Left cardiac atrium (tissue), 4 donors: ENCODE results near the gene COL27A1. TPM values are rescaled to one million over a fixed set of nuclear protein-coding genes. Genes with fewer than 3 reads are reported as not detected.
A peak's percentile ranks its signal among the peaks of the same experiment; 100 is the strongest.

Source experiments
- ATAC-seq, 2 donors: fragments of 200-7000 bp; cut with Tn5 transposase; one replicate each; pipeline ENCODE4 v1.9.1; 2020; ENCODE audit warnings: mild to moderate bottlenecking in 2 of 2, moderate library complexity in 2 of 2
- DNase-seq: peaks from one replicate; pipeline ENCODE4 v3.0.0-alpha.2; 2020
- intact Hi-C, 2 donors: fragments of 100-400 bp; cut with DNase I; formaldehyde crosslinking; loops; one replicate each; pipeline versions ENCODE4 v1.14.1 to v1.15.1; 2022 to 2023
- total RNA-seq, 2 donors: library from RNA; stranded (reverse); fragmentation: NEBNext Ultra II Directional; extraction: Animal tissue kit (Norgen Biotek cat#: 25700); gene quantifications; one replicate each; pipeline ENCODE4 v1.2.1, GENCODE V29; 2021
- donor health status: DM: no; HTN: yes; CAD: no.
- donor health status: DM: no; HTN: yes; CAD: no; lungs with severe emphysema.
- donor health status: DM: yes; HTN: yes; CAD: no.
- donor health status: Dilated cardiomyopathy.

Gene COL27A1
- total RNA-seq, 2 donors from 2014 or later: 7.0 to 9.2 TPM

DNA sequence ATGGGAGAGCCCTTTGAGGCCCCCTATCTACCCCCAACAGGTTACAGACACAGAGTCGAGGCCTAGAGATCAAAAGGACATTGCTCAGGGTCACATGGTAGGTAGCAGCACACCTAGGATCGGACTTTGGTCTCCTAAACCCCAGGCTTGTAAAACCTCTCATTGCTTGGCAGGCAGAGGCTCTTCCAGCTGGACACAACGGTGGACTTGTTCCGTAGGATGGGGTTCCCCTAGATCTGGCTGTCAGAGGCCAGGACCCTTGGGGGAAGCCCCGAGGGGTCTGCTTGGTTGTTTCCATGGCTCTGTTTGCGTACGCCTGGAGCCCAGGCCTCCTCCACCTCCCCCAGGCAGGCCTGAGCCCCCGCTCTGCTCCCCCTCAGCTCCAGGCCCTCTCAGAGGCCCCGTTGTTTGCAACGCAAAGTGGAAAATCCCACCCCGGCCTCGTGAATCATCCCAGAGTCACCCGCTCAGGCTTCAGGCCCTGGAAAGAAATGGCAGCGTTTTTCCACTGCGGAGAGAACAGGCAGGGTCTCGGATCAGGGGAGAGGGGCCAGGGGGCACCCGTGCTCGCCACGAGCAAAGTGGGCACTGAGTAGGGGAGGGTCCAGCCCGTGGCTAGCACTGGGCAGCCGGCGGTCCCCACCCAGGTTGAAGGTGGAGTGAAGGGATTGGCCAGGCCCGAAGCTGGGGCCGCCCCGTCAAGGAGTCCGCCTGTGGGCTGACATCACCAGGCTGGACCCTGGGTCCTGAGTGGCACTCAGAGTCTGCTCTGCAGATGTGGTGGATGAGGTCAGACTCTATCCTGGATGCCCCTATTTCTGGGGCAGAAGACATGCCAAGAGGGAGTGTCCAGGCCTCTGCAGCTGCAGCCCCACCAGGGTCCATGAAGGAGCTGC lies 19.8 kb downstream of the COL27A1 start:
- peak; percentile 58 to 82 for ATAC-seq
- peak; percentile 6 for DNase-seq
- intact Hi-C loops: no loop called here

DNA sequence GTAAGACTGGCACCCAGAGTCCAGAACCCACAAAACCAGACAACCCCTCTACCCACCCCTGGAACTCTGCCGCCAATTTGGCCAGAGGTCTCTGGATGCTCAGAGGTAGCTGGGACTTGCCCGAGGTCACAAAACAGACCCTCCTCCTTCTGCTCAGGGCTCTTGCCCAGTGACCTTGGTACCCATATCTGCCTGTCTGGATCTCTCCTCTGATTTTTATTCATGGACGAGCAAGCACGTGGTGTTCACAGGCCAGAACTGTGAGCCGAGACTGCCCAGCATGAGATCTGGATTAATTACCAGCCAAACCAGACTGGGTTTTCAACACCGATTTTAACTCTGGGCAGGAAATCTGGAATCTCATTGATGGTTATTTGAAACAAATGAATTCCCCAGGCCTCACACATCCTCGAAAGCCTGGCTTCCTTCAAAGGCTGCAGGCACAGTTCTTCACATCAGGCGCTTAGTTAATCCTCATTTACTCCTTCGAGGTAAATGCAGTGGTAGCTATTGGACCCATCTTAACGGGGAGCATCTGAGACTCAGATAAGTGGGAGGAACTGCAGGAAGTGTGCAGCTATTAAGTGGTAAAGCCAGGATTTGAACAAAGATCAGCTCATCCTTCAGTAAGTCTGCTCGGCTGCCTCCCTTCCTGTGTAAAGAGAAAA lies 21.4 kb downstream of the COL27A1 start:
- intact Hi-C loops: no loop called here
- ATAC-seq: no peak

DNA sequence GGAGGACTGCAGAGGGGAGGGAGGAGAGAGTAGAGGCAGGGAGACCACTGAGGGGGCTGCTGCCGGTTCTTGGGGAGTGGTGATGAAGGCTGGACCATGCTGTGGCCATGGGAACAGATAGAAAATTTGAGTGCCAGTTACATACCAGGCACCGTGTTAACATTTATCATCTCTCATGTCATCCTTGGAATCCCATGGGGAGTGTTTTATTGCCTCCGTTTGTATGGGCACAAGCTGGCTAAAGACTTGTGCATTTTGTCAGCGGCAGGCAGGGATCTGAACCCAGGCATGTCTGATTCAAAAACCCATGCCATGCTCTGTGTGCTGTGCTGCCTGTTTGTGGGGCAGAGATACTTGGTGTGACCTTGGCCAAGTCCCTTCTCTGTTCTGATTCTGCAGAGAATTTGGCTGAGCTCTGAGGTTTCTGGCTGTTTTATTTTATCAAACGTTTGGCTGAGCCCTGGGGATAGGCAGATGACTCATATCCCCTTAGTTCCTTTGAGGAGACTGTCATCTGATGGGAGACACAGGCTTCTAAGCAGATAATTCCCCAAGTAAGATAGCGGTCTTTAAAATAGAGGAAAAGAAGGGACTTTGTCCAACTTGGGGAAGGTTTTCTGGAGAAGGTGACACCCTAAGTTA lies 22.2 kb downstream of the COL27A1 start:
- ATAC-seq: peak in 1 of 2 donors; percentile 29
- DNase-seq: no peak

More for the DNA sequence above, 21.4 kb downstream of the COL27A1 start:
- DNase-seq: no peak

DNA sequence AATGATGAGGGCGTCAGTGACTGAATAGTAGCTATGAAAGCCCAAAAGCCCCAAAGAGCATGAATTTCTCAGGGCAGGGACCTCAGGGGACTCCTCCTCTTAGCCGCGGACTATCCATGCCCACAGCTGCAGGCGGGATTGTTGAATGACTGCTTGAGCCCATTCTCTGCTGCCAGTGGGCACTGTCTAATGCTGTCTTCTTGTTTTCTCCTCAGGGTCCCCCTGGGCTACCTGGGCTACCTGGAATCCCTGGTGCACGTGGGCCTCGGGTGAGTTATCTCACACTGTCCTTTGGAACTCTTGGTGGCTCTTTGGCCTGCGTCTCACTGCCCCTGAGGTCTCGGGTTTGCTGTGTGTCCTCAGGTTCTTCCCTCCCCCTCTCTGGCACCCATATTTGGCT lies 22.7 kb downstream of the COL27A1 start:
- intact Hi-C loops: no loop called here

More for the DNA sequence above, 22.2 kb downstream of the COL27A1 start:
- intact Hi-C loops: no loop called here

DNA sequence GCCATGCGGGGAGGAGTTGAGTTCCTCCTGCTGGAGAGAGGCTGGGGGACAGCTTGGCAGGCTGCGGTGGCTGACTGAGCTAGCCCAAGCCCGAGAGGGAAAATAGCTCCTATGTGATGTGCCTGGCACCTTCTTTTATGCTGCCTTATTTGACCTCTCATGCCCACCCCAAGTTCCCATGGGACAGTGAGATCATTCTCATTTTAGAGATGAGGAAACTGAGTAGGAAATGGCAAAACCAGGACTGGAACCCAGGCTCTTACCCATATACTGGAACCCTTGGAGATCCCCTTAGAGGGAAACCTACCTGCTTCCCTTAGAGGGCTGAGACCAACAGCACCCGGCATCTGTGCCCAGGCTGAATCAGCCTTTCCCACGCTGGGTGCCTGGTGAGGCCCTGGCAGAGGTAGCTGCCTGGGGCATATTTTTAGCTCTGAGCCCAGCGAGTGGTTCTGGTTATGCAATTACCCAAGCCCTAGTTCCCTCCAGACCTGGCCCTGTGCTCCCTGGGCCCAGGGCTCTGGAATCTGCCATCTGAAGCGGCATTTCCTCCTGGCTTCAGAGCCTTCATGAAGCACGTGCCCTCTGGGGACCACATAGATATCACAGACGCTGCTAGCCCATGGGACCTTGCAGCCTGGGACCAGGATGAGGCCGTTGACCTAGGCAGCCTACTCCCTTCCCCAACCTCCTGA lies 23.6 kb downstream of the COL27A1 start:
- intact Hi-C loops: no loop called here
- DNase-seq (peak; percentile 58), ATAC-seq (peak; percentile 50 to 78)

More for the DNA sequence above, 22.7 kb downstream of the COL27A1 start:
- DNase-seq: no peak
- ATAC-seq: no peak

DNA sequence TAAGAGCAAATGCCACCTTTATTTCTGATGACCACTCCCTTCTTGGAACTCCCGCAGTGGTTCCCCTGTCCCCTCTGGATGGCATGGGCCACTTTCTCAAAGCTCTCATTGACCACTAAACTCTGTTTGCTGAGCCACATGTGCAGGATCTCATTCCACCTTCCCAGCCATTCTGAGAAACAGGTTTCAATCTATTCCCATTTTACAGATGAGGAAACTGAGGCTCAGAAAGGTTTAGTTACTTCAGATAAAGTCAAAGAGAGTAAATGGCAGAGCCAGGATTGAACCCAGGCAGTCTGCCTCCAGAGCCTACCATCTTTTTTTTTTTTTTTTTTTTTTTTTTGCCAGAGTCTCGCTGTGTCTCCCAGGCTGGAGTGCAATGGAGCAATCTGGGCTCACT lies 24.2 kb downstream of the COL27A1 start:
- no peak for ATAC-seq
- intact Hi-C loops: no loop called here
- DNase-seq: no peak

DNA sequence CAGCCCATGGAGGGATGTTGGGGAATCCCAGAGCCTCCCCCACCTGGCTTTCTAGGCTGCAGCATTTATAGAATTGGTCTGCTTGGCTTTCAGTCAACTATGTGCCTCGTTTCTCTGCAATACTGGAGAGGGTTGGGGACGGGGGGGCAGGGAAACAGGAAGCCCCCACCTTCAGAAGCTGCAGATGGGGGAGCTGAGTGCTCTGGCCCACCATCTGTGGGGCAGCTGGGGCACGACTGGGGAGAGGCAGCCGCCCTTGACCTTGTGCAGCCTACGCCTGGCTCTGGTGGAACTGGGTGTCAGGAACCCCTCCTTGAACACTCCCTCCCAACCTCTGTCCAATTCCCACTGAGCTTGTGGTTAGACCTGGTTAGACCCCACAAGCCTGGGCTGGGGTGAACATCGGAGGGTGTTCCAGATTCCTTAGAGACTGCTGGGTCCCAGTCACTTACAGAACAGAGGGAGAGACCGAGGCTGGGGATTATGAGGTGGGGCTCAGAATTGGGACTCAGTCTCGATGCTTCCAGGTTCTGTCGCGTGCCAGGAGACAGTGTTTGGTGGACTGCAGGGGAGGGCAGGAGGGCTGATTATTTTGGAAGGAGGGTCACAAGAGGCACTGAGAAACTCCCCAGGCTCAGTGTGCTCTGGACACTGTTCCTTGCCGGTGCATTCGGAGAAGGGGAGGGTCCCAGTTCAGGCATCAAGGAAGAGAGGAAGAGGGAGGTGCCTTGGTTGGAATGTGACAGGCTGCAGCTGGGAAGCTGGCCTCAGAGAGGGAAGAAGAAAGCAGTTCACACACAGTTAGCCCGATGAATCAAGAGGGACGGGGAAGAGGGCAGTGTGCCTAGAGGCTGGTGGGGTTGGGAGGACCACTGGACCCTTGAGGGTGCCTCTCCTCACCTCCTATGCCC lies 25.6 kb downstream of the COL27A1 start:
- peak; percentile 42 for DNase-seq
- peak; percentile 17 to 45 for ATAC-seq
- intact Hi-C loops: no loop called here

DNA sequence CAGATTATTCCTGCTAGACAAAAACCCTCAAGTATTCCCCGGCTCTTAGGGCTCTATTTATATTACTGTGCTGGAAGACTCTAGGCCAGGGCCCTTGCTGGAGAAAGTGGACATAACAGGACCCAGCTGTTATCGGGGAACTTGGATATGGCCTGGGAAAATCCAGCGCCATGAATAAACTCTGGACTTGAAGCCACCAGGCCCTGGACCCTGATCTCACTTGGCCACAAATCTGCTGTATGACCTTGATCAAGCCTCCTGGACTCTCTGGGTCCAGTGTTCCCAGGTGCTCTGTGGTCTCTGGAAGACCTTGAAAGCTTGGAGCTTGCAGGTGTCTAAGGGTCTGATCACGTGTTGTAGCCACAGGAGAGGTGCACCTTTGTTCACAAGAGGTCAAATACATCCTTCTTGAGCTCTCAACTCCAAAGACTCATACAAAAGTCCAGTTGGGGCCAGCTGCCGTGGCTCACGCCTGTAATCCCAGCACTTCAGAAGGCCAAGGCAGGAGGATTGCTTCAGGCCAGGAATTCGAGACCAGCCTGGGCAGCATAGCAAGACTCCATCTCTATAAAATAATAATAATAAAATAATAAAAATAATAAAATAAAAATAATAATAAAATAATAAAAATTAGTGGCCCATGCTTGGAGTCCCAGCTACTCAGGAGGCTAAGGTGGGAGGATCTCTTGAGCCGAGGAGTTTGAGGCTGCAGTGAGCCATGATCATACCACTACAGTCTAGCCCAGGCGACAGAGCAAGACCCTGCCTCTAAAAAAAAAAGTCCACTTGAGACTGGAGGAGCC lies 26.5 kb downstream of the COL27A1 start:
- intact Hi-C loops: no loop called here
- DNase-seq (peak; percentile 17), ATAC-seq (peak; percentile 35)

DNA sequence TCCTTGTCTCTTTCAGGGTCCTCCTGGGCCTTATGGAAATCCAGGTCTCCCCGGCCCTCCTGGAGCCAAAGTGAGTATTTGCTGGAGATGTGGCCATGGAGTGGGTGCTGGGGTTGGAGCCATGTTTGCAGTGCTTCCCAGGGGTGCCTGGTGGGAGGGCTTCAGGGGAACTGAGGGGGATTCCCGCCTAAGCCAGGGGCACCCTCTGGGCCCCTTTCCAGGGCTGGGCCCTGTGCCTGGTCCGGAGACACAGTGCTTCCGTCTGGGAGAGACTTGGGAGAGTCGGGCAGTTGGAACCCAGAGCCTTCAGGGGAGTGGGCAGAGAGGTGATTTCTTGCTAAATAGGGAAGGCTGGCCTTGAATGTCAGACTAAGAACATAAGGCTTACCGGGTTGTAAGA lies 27.7 kb downstream of the COL27A1 start:
- ATAC-seq (no peak), DNase-seq (peak; percentile 3)
- intact Hi-C loops: no loop called here

DNA sequence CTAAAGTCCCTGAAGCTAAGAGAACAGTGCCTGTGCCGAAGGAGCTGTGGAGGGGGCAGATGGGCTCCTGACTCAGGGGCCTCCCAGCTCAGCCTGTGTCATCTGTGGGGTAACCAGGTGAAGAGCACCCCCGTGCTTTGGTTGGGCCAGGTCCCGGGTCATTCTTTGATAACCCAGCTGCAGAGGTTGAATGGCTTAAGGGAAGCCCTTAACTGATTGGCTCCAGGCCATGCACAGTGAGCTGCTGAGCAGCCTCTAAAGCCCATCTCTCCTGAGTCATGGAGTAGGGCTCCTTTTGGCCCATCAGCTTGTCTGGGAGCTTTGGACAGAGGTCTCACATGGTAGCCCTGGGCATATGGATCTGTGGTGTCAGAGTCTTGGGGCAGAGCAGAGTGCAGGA lies 28.7 kb downstream of the COL27A1 start:
- ATAC-seq (no peak), DNase-seq (no peak)
- intact Hi-C loops: no loop called here

DNA sequence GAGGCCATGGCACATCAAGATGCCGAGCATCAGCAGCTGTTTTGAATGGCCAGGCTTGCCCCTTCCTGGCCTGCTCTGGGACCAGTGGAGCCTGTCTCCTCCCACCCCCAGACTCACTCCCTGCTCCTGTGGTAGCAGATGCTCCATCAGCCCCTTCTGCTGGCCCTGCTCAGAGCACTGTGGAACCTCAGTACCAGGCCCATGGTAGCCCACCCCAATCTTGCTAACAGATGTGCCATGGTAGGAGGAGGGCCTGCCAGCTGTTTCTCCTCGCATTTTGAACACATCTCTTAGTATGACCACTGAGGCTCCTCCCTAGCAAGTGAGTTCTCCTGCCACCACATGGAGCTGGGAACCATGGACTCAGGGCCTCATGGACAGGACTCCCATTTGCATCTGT lies 29.5 kb downstream of the COL27A1 start:
- intact Hi-C loops: no loop called here
- DNase-seq: no peak
- ATAC-seq: no peak

DNA sequence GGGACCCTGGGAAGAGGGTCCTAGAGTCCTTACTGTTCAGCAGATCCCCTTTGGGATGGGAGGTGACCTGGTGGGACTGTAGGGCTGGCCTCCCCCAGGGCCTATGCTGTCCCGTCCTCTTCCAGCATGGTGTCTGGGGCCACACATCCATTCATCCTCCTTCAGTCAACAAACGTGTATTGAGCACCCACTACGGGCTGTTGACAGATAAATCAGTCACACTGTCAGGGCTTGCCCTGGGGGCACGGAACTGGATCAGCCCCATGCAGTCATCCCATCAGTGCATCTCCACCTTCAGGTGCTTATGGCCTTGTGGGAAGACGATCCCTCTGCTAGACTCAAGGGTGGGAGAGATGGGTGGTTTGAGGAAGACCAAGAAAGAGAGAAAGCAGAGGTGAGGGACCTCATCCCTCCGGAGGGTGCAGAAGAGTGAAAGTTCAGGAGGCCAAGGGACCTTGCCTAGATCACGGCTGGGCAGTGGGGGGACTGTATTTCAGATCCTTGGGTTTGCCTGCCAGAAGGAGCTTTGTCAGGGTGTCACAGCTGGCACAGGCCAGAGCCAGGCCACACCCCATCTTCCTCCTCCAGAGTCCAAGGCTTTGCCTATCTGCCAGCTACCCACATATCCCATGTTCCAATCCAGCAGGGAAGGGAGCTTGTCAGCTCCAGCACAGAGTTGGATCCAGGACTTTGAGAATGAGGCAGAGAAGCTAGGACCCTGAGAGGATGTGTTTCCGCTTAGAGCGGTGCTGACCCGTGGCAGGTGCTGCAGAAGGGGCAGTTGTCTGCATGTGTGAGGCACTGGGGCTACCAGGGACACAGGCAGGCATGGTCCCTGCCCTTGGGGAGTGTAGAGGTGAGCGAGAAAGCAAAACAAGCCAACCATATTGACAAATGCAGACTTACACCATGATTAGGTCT lies 30.5 kb downstream of the COL27A1 start:
- ATAC-seq: no peak
- intact Hi-C loops: no loop called here
- peak; percentile 10 for DNase-seq

DNA sequence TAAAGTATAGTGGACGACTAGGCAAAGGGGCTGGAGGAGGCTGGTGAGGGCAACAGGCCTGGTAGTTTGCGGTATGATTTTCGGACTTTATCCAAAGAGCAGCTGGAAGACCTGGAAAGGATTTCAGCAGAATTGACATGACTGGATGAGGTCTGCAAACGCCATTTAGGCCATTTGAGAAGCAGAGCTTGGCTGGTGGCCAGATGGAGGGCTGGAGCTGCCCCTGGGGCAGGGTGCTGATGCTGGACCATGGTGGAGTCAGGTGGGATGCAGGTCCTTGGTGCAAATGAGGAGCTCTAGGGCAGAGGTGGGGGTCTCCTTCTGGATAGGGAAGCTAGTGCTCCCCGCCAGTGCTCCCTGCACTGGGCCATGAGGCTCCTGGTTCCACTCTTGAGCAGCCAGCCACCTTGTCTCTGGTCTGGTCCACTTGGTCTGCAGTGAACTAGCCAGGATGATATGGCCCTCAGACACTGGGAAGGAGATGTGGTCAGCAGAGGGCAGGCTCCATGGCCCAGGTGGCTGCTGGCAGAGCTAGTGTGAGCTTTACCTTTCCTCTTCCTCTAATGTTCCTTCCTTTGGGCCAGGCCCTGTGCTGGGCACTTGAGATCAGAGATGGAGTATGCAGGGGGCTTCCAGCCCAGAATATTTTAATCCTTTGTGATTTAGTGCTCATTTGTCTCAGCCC lies 31.4 kb downstream of the COL27A1 start:
- DNase-seq (peak; percentile 19), ATAC-seq (no peak)
- intact Hi-C loops: no loop called here

DNA sequence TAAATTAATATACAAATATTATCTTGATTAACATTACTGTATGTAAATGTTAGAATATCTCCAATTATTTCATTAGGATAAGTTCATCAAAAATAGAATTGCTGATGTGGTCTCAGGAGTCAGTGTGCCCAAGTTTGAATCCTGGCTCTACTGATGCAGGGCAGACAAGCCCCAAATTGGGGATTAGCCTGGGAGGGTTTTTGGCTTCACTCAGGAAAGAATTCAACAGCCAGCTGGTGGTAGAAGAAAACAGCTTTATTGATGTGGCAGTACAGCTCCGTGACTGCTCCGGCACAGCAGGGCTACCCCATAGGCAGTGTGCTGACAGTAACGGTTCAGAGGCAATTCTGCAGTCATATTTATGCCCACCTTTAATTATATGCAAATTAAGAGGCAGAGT lies 32.5 kb downstream of the COL27A1 start:
- intact Hi-C loops: no loop called here
- DNase-seq (peak; percentile 0), ATAC-seq (no peak)

DNA sequence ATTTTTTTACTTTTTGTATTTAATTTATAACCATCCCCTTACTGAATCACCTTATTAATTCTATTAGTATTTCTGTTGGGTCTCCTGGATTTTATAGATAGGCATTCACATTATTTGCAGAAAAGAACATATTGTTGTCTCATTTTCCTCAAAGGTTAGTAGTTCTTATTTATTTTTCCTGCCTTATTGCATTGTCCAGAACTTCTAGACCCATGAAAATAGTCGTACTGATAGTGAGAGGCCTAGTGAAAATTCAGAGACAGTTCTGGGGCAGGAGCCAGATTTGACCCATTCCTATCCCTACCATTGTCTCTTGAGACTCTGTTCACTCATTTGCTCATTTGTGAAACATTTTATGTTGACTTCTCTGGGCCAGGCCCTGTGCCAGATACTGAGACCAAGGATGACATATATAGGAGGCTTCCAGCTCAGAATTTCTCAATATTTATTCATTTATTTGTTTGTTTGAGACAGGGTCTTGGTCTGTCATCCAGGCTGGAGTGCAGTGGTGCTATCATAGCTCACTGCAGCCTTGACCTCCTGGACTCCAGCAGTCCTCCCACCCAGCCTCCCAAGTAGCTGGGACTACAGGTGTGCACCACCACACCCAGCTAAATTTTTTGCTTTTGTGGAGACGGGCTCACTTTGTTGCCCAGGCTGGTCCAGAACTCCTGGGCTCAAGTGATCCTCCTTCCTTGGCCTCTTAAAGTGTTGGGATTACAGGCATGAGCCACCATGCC lies 34.7 kb downstream of the COL27A1 start:
- intact Hi-C loops: no loop called here

More for the DNA sequence above, 34.7 kb downstream of the COL27A1 start:
- ATAC-seq (no peak), DNase-seq (no peak)
